SK-N-SH (cell line): Measurements from ENCODE around the gene MAP3K3. TPM values are rescaled to one million over a fixed set of nuclear protein-coding genes. Genes with fewer than 3 reads are reported as not detected.

Experiments
- CTCF ChIA-PET: fragments of 300-600, 350-600 bp; formaldehyde crosslinking; extraction: SDS; loops from one replicate; lab custom pipeline; 2021; lab: Yijun Ruan, JAX
- POLR2A ChIA-PET: fragments of 350-600 bp; sonication (Branson Sonifier 250); formaldehyde crosslinking; extraction: SDS; loops from one replicate; lab custom pipeline; 2020; ENCODE audit warnings: antibody characterized with exemption, inconsistent platforms; lab: Yijun Ruan, JAX
- DNase-seq: peaks from one replicate; pipeline ENCODE4 v3.0.0; 2012
- H2AFZ ChIP-seq: fragments of 200-600 bp; sonication (generic); 2 replicates; pipeline ENCODE4 v1.8.1; 2016; ENCODE audit warnings: antibody characterized with exemption, mild to moderate bottlenecking, low read depth
- H3F3A ChIP-seq: fragments of 200-600 bp; sonication (generic); replicated peaks from 2 replicates; pipeline ENCODE3; 2016; ENCODE audit warnings: antibody characterized with exemption, mild to moderate bottlenecking; ENCODE audit not compliant: insufficient read depth
- H3K27ac ChIP-seq, 2 experiments: fragments of 200-500 bp in 1 of 2; fragments of 200-600 bp in 1 of 2; sonication (Bioruptor generic) in 1 of 2; sonication (generic), shearing (Covaris generic) in 1 of 2; 2 replicates each; pipeline versions ENCODE4 v1.5.1 to v1.6.1; 2014 to 2016; ENCODE audit warnings: low read depth in 2 of 2, inconsistent platforms in 1 of 2, low read length in 1 of 2, mild to moderate bottlenecking in 1 of 2, mixed read lengths in 1 of 2
- H3K27me3 ChIP-seq: fragments of 200-600 bp; sonication (generic), shearing (Covaris generic); 2 replicates; pipeline ENCODE4 v1.6.1; 2016; ENCODE audit warnings: mixed run types; ENCODE audit not compliant: insufficient read depth
- H3K36me3 ChIP-seq, 2 experiments: fragments of 200-500 bp in 1 of 2; fragments of 200-600 bp in 1 of 2; sonication (Bioruptor generic) in 1 of 2; sonication (generic) in 1 of 2; replicated peaks in 1 of 2; 2 replicates each; pipeline versions ENCODE3 to v1.5.1; 2014 to 2016; ENCODE audit warnings: low read length in 1 of 2, mild to moderate bottlenecking in 1 of 2; ENCODE audit not compliant: insufficient read depth in 2 of 2, control insufficient read depth in 1 of 2
- H3K4me1 ChIP-seq, 2 experiments: fragments of 200-500 bp in 1 of 2; fragments of 200-600 bp in 1 of 2; sonication (Bioruptor generic) in 1 of 2; sonication (generic), shearing (Covaris generic) in 1 of 2; 2 replicates each; pipeline versions ENCODE4 v1.5.1 to v1.6.1; 2014 to 2016; ENCODE audit warnings: low read depth in 1 of 2, low read length in 1 of 2, mixed run types in 1 of 2; ENCODE audit not compliant: insufficient read depth in 2 of 2, control insufficient read depth in 1 of 2
- H3K4me2 ChIP-seq: fragments of 200-600 bp; sonication (generic), shearing (Covaris generic); 2 replicates; pipeline ENCODE4 v1.6.1; 2017; ENCODE audit warnings: mixed run types
- H3K4me3 ChIP-seq, 2 experiments: fragments of 200-500 bp in 1 of 2; fragments of 200-600 bp in 1 of 2; sonication (Bioruptor generic) in 1 of 2; sonication (generic), shearing (Covaris generic) in 1 of 2; 2 replicates each; pipeline versions ENCODE4 v1.5.1 to v1.8.1; 2014 to 2016; ENCODE audit warnings: low read depth in 2 of 2, inconsistent platforms in 1 of 2, low read length in 1 of 2, mild to moderate bottlenecking in 1 of 2, mixed read lengths in 1 of 2, moderate library complexity in 1 of 2
- H3K79me2 ChIP-seq: fragments of 200-600 bp; sonication (generic); 2 replicates; pipeline ENCODE4 v1.8.1; 2017; ENCODE audit warnings: mild to moderate bottlenecking; ENCODE audit not compliant: insufficient read depth
- H3K9ac ChIP-seq: fragments of 200-600 bp; sonication (generic); 2 replicates; pipeline ENCODE4 v1.6.1; 2017; ENCODE audit warnings: mixed run types
- H3K9me2 ChIP-seq: fragments of 200-600 bp; sonication (generic); 2 replicates; pipeline ENCODE4 v1.6.1; 2017; ENCODE audit warnings: mixed run types
- H3K9me3 ChIP-seq: fragments of 200-600 bp; sonication (generic); 2 replicates; pipeline ENCODE4 v1.6.1; 2017; ENCODE audit warnings: mixed run types, mild to moderate bottlenecking, moderate library complexity
- H4K20me1 ChIP-seq: fragments of 200-600 bp; sonication (generic); 2 replicates; pipeline ENCODE4 v1.6.1; 2017; ENCODE audit warnings: mild to moderate bottlenecking, mixed run types; ENCODE audit not compliant: insufficient read depth
- CTCF ChIP-seq: fragments of 200-600 bp; sonication (generic); IDR thresholded peaks from 2 replicates; pipeline ENCODE4 v1.6.1; 2017; ENCODE audit warnings: antibody characterized with exemption, mild to moderate bottlenecking, moderate library complexity
- FOSL2 ChIP-seq: IDR thresholded peaks from 2 replicates; pipeline ENCODE4 v1.4.0; 2012; ENCODE audit warnings: low read depth, mild to moderate bottlenecking, moderate library complexity, borderline replicate concordance
- GABPA ChIP-seq: IDR thresholded peaks from 2 replicates; pipeline ENCODE4 v1.4.0; 2012; ENCODE audit warnings: low read depth, mild to moderate bottlenecking
- MEF2A ChIP-seq: IDR thresholded peaks from 2 replicates; pipeline ENCODE4 v1.4.0; 2012; ENCODE audit warnings: low read depth, borderline replicate concordance
- NRF1 ChIP-seq: IDR thresholded peaks from 2 replicates; pipeline ENCODE4 v1.6.1; 2012; ENCODE audit warnings: low read depth, mild to moderate bottlenecking, low read length
- RCOR1 ChIP-seq: fragments of 150-350 bp; IDR thresholded peaks from 2 replicates; pipeline ENCODE4 v1.6.1; 2017; ENCODE audit warnings: antibody characterized with exemption, low read length
- SMC3 ChIP-seq: IDR thresholded peaks from 2 replicates; pipeline ENCODE4 v1.6.1; 2012; ENCODE audit warnings: low read depth, low read length, improper control_type of control experiment
- USF1 ChIP-seq: IDR thresholded peaks from 2 replicates; pipeline ENCODE4 v1.4.0; 2012; ENCODE audit warnings: low read depth, borderline replicate concordance
- WGBS: methylation state at CpG from one replicate; pipeline ENCODE4 v1.1.6; 2017; ENCODE audit warnings: low lambda C conversion rate; 5-methylcytosine and 5-hydroxymethylcytosine counted together
- polyA plus RNA-seq, 3 experiments: library from polyadenylated mRNA; depleted of rRNA; stranded (reverse); fragments of >200 nt; gene quantifications; 2 replicates each; pipeline ENCODE4 v1.2.3, GENCODE V29; 2012
- TF ChIP-seq, protein P1 (sequence below): IDR thresholded peaks from 2 replicates; pipeline ENCODE4 v1.6.1; 2012; ENCODE audit warnings: mild to moderate bottlenecking, low read depth, low read length, moderate library complexity

The MAP3K3 gene
- polyA plus RNA-seq, 1 of the 3 experiments (the other 2 are of a cell fraction) = 25.3 TPM

DNA sequence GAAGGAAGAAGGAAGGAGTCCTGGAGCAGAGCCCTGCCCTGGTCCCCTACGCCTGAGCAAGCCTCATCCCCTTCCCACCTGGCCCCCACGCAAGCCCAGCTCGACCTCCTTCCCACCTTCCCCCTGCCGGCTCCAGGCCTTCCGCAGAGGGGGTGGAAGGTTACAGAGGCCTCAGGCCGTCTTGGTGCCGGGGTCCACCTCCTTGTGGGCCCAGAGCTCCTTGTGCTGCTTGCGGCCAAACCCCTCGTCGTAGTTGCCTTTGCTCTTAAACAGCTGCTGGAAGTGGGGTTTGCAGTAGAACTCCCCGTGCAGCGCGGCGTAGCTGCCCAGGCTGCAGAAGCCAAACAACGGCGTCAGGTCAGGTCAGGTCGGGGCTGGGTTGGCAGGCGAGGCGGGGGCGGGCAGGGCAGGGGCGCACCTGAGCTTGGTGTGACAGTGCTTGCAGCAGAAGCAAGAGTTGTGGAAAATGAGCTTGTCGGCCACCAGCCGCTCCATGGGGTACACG lies 76.2 kb downstream of the MAP3K3 start:
- Histone ChIP-seq H3K4me3 (peak overlapping the region; percentile 84 to 89), H2AFZ (no peak overlapping the region), H3K9me3 (no peaks in the 10 kb centered on the region), H3F3A (peaks cover 54% of the 10 kb centered on the region), H3K36me3 (peaks cover 10 to 31% of the 10 kb centered on the region in 2 experiments), H3K9ac (peak overlapping the region; percentile 85; the same call in 1 of the 2 replicates), H3K27me3 (no peaks in the 10 kb centered on the region), H3K27ac (peak overlapping the region in 1 of 2 experiments; percentile 98; a peak in 2 of 4 replicates), H3K4me1 (peaks cover 9 to 77% of the 10 kb centered on the region in 2 experiments; a peak in 3 of 4 replicates), H3K79me2 (peaks cover 25% of the 10 kb centered on the region), H4K20me1 (peaks cover 11% of the 10 kb centered on the region), H3K9me2 (no peaks in the 10 kb centered on the region), H3K4me2 (peak overlapping the region; percentile 99)
- WGBS = 89% methylated on average over 22 of the region's 24 CpGs
- POLR2A ChIA-PET = interaction anchor here (0.7 to 1.6 kb wide), 7 partner anchors 13 to 273 kb away, joined by 3 to 9 read pairs (median 3); partner anchors contain the start of gene MAP3K3
- TF ChIP-seq USF1 = no peak
- no peak for TF ChIP-seq SMC3
- TF ChIP-seq CTCF = no peak
- no peak for TF ChIP-seq GABPA
- no peak for TF ChIP-seq RCOR1
- no peak for TF ChIP-seq NRF1
- TF ChIP-seq, protein P1, sequence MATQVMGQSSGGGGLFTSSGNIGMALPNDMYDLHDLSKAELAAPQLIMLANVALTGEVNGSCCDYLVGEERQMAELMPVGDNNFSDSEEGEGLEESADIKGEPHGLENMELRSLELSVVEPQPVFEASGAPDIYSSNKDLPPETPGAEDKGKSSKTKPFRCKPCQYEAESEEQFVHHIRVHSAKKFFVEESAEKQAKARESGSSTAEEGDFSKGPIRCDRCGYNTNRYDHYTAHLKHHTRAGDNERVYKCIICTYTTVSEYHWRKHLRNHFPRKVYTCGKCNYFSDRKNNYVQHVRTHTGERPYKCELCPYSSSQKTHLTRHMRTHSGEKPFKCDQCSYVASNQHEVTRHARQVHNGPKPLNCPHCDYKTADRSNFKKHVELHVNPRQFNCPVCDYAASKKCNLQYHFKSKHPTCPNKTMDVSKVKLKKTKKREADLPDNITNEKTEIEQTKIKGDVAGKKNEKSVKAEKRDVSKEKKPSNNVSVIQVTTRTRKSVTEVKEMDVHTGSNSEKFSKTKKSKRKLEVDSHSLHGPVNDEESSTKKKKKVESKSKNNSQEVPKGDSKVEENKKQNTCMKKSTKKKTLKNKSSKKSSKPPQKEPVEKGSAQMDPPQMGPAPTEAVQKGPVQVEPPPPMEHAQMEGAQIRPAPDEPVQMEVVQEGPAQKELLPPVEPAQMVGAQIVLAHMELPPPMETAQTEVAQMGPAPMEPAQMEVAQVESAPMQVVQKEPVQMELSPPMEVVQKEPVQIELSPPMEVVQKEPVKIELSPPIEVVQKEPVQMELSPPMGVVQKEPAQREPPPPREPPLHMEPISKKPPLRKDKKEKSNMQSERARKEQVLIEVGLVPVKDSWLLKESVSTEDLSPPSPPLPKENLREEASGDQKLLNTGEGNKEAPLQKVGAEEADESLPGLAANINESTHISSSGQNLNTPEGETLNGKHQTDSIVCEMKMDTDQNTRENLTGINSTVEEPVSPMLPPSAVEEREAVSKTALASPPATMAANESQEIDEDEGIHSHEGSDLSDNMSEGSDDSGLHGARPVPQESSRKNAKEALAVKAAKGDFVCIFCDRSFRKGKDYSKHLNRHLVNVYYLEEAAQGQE = no peak
- TF ChIP-seq MEF2A = no peak
- no peak for TF ChIP-seq FOSL2
- CTCF ChIA-PET = interaction anchor here (0.7 to 14.8 kb wide), 22 partner anchors 8 to 616 kb away, joined by 3 to 233 read pairs (median 3); partner anchors contain the start of gene MAP3K3
- no peak for DNase-seq
